GM23338 (cell line): ENCODE data around the gene RHNO1. TPM values are rescaled to one million over a fixed set of nuclear protein-coding genes. Genes with fewer than 3 reads are reported as not detected.

Experiments used
- ATAC-seq: fragments of 200-7000 bp; cut with Tn5 transposase; 3 replicates; pipeline ENCODE4 v1.9.1; 2020
- DNase-seq: peaks from one replicate; pipeline ENCODE4 v3.0.0-alpha.2; 2015; ENCODE audit warnings: low spot score
- H2AFZ ChIP-seq: fragments of 200-600 bp; sonication (generic); 2 replicates; pipeline ENCODE4 v1.8.0; 2016; ENCODE audit warnings: antibody characterized with exemption, mild to moderate bottlenecking, moderate library complexity
- H3F3A ChIP-seq: fragments of 200-600 bp; sonication (generic); replicated peaks from 2 replicates; pipeline ENCODE4 v1.8.0; 2017; ENCODE audit warnings: antibody characterized with exemption, mixed run types, low read depth
- H3K27ac ChIP-seq: fragments of 200-600 bp; sonication (generic); 2 replicates; pipeline ENCODE4 v1.6.1; 2016; ENCODE audit warnings: low read depth
- H3K27me3 ChIP-seq: fragments of 200-600 bp; sonication (generic); 2 replicates; pipeline ENCODE4 v1.8.0; 2016; ENCODE audit warnings: mild to moderate bottlenecking, mixed run types, moderate library complexity; ENCODE audit not compliant: insufficient read depth
- H3K36me3 ChIP-seq: fragments of 200-600 bp; sonication (generic); 2 replicates; pipeline ENCODE4 v1.8.0; 2016; ENCODE audit warnings: mild to moderate bottlenecking; ENCODE audit not compliant: insufficient read depth
- H3K4me1 ChIP-seq: fragments of 200-600 bp; sonication (generic); 2 replicates; pipeline ENCODE4 v1.8.0; 2016; ENCODE audit warnings: mild to moderate bottlenecking, moderate library complexity; ENCODE audit not compliant: insufficient read depth
- H3K4me2 ChIP-seq: fragments of 200-600 bp; sonication (generic); 2 replicates; pipeline ENCODE4 v1.7.1; 2017; ENCODE audit warnings: mixed run types
- H3K4me3 ChIP-seq: fragments of 200-600 bp; sonication (generic); 2 replicates; pipeline ENCODE4 v1.6.1; 2016; ENCODE audit warnings: mixed run types
- H3K79me2 ChIP-seq: fragments of 200-600 bp; sonication (generic); replicated peaks from 2 replicates; pipeline ENCODE4 v1.8.0; 2017; ENCODE audit warnings: mild to moderate bottlenecking; ENCODE audit not compliant: insufficient read depth
- H3K9me2 ChIP-seq: fragments of 200-600 bp; sonication (generic); 2 replicates; pipeline ENCODE4 v1.8.0; 2017; ENCODE audit not compliant: insufficient read depth
- H4K20me1 ChIP-seq: fragments of 200-600 bp; sonication (generic); replicated peaks from 2 replicates; pipeline ENCODE4 v1.8.0; 2017; ENCODE audit warnings: mild to moderate bottlenecking; ENCODE audit not compliant: insufficient read depth
- H3K27ac Mint-ChIP-seq: 2 replicates; pipeline ENCODE4 v1.8.0; 2020; ENCODE audit warnings: inconsistent platforms, mild to moderate bottlenecking, moderate library complexity, mixed read lengths
- H3K27me3 Mint-ChIP-seq: 3 replicates; pipeline ENCODE4 v1.8.0; 2022; ENCODE audit warnings: low read depth, mild to moderate bottlenecking, moderate library complexity, mixed read lengths, inconsistent platforms; ENCODE audit not compliant: insufficient read depth, poor library complexity
- H3K36me3 Mint-ChIP-seq: 3 replicates; pipeline ENCODE4 v1.8.0; 2021; ENCODE audit warnings: low read depth, mild to moderate bottlenecking, inconsistent platforms, moderate library complexity, mixed read lengths
- H3K4me1 Mint-ChIP-seq: 3 replicates; pipeline ENCODE4 v1.8.0; 2020; ENCODE audit warnings: mild to moderate bottlenecking, inconsistent platforms, mixed read lengths
- H3K4me3 Mint-ChIP-seq: 3 replicates; pipeline ENCODE4 v1.8.0; 2021; ENCODE audit warnings: moderate library complexity, mild to moderate bottlenecking, inconsistent platforms, mixed read lengths
- H3K9me3 Mint-ChIP-seq: 3 replicates; pipeline ENCODE4 v1.8.0; 2020; ENCODE audit warnings: moderate library complexity, mild to moderate bottlenecking, inconsistent platforms, mixed read lengths
- CREB1 ChIP-seq: fragments of 250-450 bp; sonication (Bioruptor Pico); IDR thresholded peaks from 2 replicates; pipeline ENCODE4 v1.5.0; 2020; ENCODE audit warnings: low read depth, mild to moderate bottlenecking, moderate library complexity
- EZH2 ChIP-seq: fragments of 200-600 bp; sonication (generic); IDR thresholded peaks from one replicate; pipeline ENCODE4 v1.8.0; 2017; ENCODE audit warnings: antibody characterized with exemption, mild to moderate bottlenecking, low read depth; ENCODE audit not compliant: unreplicated experiment
- EZH2phosphoT487 ChIP-seq: fragments of 200-600 bp; sonication (generic); IDR thresholded peaks from one replicate; pipeline ENCODE4 v1.8.1; 2018; ENCODE audit warnings: antibody characterized with exemption; ENCODE audit not compliant: unreplicated experiment
- JUNB ChIP-seq: IDR thresholded peaks from one replicate; pipeline ENCODE4 v1.6.1; 2016; ENCODE audit warnings: antibody characterized with exemption; ENCODE audit not compliant: unreplicated experiment
- NANOG ChIP-seq: IDR thresholded peaks from 2 replicates; pipeline ENCODE4 v1.6.1; 2016; ENCODE audit warnings: antibody characterized with exemption, borderline replicate concordance
- POLR2AphosphoS5 ChIP-seq: IDR thresholded peaks from 2 replicates; pipeline ENCODE4 v1.6.1; 2016; ENCODE audit warnings: antibody characterized with exemption, low read depth
- STAT1 ChIP-seq: IDR thresholded peaks from one replicate; pipeline ENCODE4 v1.6.1; 2016; ENCODE audit warnings: antibody characterized with exemption; ENCODE audit not compliant: unreplicated experiment
- ZNF114 ChIP-seq: fragments of 250-450 bp; sonication (Bioruptor Pico); IDR thresholded peaks from 2 replicates; pipeline ENCODE4 v1.5.0; 2020; ENCODE audit warnings: mild to moderate bottlenecking, moderate library complexity
- ZNF331 ChIP-seq: fragments of 250-450 bp; sonication (Bioruptor Pico); IDR thresholded peaks from 2 replicates; pipeline ENCODE4 v1.5.0; 2020; ENCODE audit warnings: low read depth, mild to moderate bottlenecking, moderate library complexity
- polyA plus RNA-seq: library from polyadenylated mRNA; unstranded; fragments of >200 nt; fragmentation: Nextera tagmentation; extraction: Ambion mirVana; gene quantifications from 2 replicates; pipeline ENCODE4 v1.2.1, GENCODE V29; 2016
- total RNA-seq: library from RNA; depleted of rRNA; stranded (reverse); fragments of >200 nt; shearing (Covaris generic); gene quantifications from 2 replicates; pipeline ENCODE4 v1.2.3, GENCODE V29; 2014
- TF ChIP-seq, protein P1 (sequence below): IDR thresholded peaks from 2 replicates; pipeline ENCODE4 v1.6.1; 2016; ENCODE audit warnings: antibody characterized with exemption
- TF ChIP-seq, protein P2 (sequence below), 2 experiments: fragments of 200-600 bp in 1 of 2; sonication (generic) in 1 of 2; conservative IDR thresholded peaks; 2 replicates each; pipeline versions ENCODE4 v1.5.1 to v1.6.1; 2016 to 2017; ENCODE audit warnings: antibody characterized with exemption in 2 of 2, low read depth in 2 of 2, mild to moderate bottlenecking in 2 of 2, moderate library complexity in 1 of 2
- TF ChIP-seq, protein P3 (sequence below): IDR thresholded peaks from one replicate; pipeline ENCODE4 v1.6.1; 2018; ENCODE audit warnings: antibody characterized with exemption; ENCODE audit not compliant: unreplicated experiment
- TF ChIP-seq, protein P4 (sequence below): fragments of 250-450 bp; sonication (Bioruptor Pico); IDR thresholded peaks from 2 replicates; pipeline ENCODE4 v1.5.0; 2020; ENCODE audit warnings: mild to moderate bottlenecking, moderate library complexity

Gene RHNO1
- total and polyA plus RNA-seq, 2 experiments from 2014 or later: 56.4 to 63.8 TPM

DNA sequence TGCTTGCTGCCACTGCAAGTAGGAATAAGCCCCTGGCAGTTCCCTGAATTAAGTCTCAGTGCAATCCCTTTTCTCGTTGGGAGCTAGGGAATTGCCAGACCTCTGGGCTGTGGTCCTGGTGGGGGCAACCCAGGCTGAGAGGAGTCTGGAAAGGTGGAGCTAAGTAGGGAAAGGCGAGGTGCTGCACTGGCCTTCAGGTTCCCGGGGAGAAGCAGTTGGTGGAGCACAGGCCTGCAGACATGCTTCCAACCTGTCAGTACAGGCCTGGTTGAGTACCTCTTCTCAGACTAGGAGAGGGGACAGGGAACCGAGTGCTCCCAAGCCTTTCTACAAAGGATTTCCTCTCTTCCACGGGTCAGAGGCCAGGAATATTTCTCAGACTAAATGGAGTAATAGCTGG, 43.7 kb upstream of the RHNO1 start:
- ATAC-seq (no peak), DNase-seq (no peak)
- Histone ChIP-seq H3K4me3 (no peak overlapping the region), H4K20me1 (peaks cover 5% of the 10 kb centered on the region; the same call in 1 of the 2 replicates), H3K4me2 (no peak overlapping the region), H3K79me2 (no peaks in the 10 kb centered on the region), H3K9me2 (no peaks in the 10 kb centered on the region), H3K27me3 (no peaks in the 10 kb centered on the region), H2AFZ (no peak overlapping the region), H3K36me3 (no peaks in the 10 kb centered on the region), H3K27ac (no peak overlapping the region), H3F3A (0 out of 2 replicates have a peak, but pooled peaks cover 3% of the 10 kb centered on the region), H3K4me1 (peaks cover 12% of the 10 kb centered on the region; the same call in 1 of the 2 replicates)
- H3K9me3 Mint-ChIP-seq: no peaks in the 10 kb centered on the region
- H3K27me3 Mint-ChIP-seq: peaks cover 11% of the 10 kb centered on the region
- H3K36me3 Mint-ChIP-seq: peaks cover 12% of the 10 kb centered on the region
- no peak overlapping the region; the same call in 1 of the 2 replicates for H3K27ac Mint-ChIP-seq
- H3K4me3 Mint-ChIP-seq: no peak overlapping the region
- no peak for TF ChIP-seq JUNB
- TF ChIP-seq, protein P1, sequence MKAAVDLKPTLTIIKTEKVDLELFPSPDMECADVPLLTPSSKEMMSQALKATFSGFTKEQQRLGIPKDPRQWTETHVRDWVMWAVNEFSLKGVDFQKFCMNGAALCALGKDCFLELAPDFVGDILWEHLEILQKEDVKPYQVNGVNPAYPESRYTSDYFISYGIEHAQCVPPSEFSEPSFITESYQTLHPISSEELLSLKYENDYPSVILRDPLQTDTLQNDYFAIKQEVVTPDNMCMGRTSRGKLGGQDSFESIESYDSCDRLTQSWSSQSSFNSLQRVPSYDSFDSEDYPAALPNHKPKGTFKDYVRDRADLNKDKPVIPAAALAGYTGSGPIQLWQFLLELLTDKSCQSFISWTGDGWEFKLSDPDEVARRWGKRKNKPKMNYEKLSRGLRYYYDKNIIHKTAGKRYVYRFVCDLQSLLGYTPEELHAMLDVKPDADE: no peak
- TF ChIP-seq CREB1 (CRISPR knock-in tag): no peak
- TF ChIP-seq EZH2: no peak
- TF ChIP-seq, protein P2, sequence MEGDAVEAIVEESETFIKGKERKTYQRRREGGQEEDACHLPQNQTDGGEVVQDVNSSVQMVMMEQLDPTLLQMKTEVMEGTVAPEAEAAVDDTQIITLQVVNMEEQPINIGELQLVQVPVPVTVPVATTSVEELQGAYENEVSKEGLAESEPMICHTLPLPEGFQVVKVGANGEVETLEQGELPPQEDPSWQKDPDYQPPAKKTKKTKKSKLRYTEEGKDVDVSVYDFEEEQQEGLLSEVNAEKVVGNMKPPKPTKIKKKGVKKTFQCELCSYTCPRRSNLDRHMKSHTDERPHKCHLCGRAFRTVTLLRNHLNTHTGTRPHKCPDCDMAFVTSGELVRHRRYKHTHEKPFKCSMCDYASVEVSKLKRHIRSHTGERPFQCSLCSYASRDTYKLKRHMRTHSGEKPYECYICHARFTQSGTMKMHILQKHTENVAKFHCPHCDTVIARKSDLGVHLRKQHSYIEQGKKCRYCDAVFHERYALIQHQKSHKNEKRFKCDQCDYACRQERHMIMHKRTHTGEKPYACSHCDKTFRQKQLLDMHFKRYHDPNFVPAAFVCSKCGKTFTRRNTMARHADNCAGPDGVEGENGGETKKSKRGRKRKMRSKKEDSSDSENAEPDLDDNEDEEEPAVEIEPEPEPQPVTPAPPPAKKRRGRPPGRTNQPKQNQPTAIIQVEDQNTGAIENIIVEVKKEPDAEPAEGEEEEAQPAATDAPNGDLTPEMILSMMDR (conservative IDR thresholded peaks at IDR 0.05; ENCODE audit: low read depth in 2 of 2): no peak
- no peak for TF ChIP-seq EZH2phosphoT487
- no peak for TF ChIP-seq ZNF114 (CRISPR knock-in tag)
- TF ChIP-seq, protein P3, sequence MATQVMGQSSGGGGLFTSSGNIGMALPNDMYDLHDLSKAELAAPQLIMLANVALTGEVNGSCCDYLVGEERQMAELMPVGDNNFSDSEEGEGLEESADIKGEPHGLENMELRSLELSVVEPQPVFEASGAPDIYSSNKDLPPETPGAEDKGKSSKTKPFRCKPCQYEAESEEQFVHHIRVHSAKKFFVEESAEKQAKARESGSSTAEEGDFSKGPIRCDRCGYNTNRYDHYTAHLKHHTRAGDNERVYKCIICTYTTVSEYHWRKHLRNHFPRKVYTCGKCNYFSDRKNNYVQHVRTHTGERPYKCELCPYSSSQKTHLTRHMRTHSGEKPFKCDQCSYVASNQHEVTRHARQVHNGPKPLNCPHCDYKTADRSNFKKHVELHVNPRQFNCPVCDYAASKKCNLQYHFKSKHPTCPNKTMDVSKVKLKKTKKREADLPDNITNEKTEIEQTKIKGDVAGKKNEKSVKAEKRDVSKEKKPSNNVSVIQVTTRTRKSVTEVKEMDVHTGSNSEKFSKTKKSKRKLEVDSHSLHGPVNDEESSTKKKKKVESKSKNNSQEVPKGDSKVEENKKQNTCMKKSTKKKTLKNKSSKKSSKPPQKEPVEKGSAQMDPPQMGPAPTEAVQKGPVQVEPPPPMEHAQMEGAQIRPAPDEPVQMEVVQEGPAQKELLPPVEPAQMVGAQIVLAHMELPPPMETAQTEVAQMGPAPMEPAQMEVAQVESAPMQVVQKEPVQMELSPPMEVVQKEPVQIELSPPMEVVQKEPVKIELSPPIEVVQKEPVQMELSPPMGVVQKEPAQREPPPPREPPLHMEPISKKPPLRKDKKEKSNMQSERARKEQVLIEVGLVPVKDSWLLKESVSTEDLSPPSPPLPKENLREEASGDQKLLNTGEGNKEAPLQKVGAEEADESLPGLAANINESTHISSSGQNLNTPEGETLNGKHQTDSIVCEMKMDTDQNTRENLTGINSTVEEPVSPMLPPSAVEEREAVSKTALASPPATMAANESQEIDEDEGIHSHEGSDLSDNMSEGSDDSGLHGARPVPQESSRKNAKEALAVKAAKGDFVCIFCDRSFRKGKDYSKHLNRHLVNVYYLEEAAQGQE: no peak
- TF ChIP-seq, protein P4, sequence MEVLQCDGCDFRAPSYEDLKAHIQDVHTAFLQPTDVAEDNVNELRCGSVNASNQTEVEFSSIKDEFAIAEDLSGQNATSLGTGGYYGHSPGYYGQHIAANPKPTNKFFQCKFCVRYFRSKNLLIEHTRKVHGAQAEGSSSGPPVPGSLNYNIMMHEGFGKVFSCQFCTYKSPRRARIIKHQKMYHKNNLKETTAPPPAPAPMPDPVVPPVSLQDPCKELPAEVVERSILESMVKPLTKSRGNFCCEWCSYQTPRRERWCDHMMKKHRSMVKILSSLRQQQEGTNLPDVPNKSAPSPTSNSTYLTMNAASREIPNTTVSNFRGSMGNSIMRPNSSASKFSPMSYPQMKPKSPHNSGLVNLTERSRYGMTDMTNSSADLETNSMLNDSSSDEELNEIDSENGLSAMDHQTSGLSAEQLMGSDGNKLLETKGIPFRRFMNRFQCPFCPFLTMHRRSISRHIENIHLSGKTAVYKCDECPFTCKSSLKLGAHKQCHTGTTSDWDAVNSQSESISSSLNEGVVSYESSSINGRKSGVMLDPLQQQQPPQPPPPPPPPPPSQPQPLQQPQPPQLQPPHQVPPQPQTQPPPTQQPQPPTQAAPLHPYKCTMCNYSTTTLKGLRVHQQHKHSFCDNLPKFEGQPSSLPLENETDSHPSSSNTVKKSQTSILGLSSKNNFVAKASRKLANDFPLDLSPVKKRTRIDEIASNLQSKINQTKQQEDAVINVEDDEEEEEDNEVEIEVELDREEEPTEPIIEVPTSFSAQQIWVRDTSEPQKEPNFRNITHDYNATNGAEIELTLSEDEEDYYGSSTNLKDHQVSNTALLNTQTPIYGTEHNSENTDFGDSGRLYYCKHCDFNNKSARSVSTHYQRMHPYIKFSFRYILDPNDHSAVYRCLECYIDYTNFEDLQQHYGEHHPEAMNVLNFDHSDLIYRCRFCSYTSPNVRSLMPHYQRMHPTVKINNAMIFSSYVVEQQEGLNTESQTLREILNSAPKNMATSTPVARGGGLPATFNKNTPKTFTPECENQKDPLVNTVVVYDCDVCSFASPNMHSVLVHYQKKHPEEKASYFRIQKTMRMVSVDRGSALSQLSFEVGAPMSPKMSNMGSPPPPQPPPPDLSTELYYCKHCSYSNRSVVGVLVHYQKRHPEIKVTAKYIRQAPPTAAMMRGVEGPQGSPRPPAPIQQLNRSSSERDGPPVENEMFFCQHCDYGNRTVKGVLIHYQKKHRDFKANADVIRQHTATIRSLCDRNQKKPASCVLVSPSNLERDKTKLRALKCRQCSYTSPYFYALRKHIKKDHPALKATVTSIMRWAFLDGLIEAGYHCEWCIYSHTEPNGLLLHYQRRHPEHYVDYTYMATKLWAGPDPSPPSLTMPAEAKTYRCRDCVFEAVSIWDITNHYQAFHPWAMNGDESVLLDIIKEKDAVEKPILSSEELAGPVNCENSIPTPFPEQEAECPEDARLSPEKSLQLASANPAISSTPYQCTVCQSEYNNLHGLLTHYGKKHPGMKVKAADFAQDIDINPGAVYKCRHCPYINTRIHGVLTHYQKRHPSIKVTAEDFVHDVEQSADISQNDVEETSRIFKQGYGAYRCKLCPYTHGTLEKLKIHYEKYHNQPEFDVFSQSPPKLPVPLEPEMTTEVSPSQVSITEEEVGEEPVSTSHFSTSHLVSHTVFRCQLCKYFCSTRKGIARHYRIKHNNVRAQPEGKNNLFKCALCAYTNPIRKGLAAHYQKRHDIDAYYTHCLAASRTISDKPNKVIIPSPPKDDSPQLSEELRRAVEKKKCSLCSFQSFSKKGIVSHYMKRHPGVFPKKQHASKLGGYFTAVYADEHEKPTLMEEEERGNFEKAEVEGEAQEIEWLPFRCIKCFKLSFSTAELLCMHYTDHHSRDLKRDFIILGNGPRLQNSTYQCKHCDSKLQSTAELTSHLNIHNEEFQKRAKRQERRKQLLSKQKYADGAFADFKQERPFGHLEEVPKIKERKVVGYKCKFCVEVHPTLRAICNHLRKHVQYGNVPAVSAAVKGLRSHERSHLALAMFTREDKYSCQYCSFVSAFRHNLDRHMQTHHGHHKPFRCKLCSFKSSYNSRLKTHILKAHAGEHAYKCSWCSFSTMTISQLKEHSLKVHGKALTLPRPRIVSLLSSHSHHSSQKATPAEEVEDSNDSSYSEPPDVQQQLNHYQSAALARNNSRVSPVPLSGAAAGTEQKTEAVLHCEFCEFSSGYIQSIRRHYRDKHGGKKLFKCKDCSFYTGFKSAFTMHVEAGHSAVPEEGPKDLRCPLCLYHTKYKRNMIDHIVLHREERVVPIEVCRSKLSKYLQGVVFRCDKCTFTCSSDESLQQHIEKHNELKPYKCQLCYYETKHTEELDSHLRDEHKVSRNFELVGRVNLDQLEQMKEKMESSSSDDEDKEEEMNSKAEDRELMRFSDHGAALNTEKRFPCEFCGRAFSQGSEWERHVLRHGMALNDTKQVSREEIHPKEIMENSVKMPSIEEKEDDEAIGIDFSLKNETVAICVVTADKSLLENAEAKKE: no peak
- TF ChIP-seq POLR2AphosphoS5: no peak
- no peak for TF ChIP-seq ZNF331 (CRISPR knock-in tag)
- TF ChIP-seq NANOG: no peak
- no peak for TF ChIP-seq STAT1
- peaks cover 19% of the 10 kb centered on the region for H3K4me1 Mint-ChIP-seq
